ENCODE measurements around the gene UBE2E2. TPM values are rescaled to one million over a fixed set of nuclear protein-coding genes. Genes with fewer than 3 reads are reported as not detected.
"Not testable (repeated sequence)": the region's sequence is repeated elsewhere in the genome, so short reads cannot be mapped to it uniquely, and the experiment has no call there.

Gene UBE2E2
- total RNA-seq, 3 donors from 2014 or later (not counting 1 experiment from before 2014, with no cell fraction given), result 4.8 to 6.1 (median 5.3) TPM

DNA sequence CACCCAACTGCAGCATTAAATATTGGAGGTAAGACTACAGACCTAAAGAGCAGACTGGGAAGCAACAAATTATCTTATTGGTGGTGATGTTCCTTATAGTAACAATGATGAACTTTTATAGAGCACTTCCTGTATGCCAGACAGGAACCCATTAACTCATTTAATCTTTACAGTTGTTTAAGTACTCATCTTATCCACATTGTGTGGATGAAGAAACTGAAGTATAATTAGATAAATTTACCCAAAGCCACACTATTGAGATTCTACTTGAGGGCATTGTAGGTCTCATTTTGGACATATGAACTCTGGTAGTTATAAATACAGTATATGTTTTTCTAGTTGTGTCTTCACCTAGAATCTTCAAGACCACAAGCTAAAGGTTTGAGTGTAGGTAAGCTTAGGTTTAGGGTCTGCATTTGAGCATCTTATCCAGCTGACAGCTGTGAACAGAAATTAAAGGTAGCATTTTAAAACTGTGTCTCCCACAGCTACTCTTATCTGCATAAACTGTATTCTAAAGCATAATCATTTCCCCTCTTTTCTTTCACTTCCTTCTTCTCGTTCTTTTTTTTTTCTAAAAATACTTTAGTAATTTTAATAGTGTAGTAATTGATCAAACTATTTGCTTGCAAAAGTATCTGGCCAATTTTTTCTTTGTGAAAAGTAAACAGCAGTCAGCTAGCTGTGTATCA, 138.2 kb downstream of the UBE2E2 start:
- H3K4me3 Mint-ChIP-seq, result no peak overlapping the region

DNA sequence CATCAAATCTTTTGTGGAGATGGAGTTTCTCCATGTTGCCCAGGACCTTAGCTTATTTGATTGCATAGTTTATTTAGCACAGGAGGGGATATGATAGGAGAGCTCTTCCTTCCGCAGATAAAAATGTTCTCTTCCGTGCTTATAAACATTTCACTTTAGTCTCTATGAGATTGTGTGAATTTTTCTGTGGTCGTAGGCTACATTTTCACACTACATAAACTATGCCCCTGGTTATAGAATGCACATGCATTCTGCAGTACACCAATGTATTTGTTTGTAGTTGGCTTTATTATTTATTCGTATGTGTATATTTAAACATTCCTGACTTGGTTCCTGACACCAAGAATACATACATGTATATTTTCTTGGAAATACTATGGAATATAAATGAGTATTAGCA, 139.2 kb downstream of the UBE2E2 start:
- 100% methylated on average over 1 of the region's 4 CpGs for WGBS (ENCODE audit: insufficient coverage)
- Mint-ChIP-seq H3K4me1 (peaks cover 0 to 10% of the 10 kb centered on the region in 2 donors), H3K4me3 (peak overlapping the region; percentile 49), H3K27me3 (ENCODE audit: low read depth in 2 of 2) (no peaks in the 10 kb centered on the region), H3K9me3 (no peaks in the 10 kb centered on the region), H3K27ac (no peak overlapping the region), H3K36me3 (no peaks in the 10 kb centered on the region)
- no peak for DNase-seq
- Histone ChIP-seq H3K27ac (ENCODE audit: low read length) (no peak overlapping the region), H3K27me3 (ENCODE audit: control insufficient read depth, insufficient read depth, low read length) (no peaks in the 10 kb centered on the region), H3K9me3 (ENCODE audit: control insufficient read depth, insufficient read depth, low read length) (no peaks in the 10 kb centered on the region), H3K4me1 (ENCODE audit: control insufficient read depth, insufficient read depth, low read length) (no peaks in the 10 kb centered on the region), H3K4me3 (ENCODE audit: low read length) (no peak overlapping the region), H3K36me3 (ENCODE audit: control insufficient read depth, insufficient read depth, low read length) (no peaks in the 10 kb centered on the region)
- ATAC-seq, result peak in 1 of 3 donors; percentile 57
- TF ChIP-seq, protein P1, sequence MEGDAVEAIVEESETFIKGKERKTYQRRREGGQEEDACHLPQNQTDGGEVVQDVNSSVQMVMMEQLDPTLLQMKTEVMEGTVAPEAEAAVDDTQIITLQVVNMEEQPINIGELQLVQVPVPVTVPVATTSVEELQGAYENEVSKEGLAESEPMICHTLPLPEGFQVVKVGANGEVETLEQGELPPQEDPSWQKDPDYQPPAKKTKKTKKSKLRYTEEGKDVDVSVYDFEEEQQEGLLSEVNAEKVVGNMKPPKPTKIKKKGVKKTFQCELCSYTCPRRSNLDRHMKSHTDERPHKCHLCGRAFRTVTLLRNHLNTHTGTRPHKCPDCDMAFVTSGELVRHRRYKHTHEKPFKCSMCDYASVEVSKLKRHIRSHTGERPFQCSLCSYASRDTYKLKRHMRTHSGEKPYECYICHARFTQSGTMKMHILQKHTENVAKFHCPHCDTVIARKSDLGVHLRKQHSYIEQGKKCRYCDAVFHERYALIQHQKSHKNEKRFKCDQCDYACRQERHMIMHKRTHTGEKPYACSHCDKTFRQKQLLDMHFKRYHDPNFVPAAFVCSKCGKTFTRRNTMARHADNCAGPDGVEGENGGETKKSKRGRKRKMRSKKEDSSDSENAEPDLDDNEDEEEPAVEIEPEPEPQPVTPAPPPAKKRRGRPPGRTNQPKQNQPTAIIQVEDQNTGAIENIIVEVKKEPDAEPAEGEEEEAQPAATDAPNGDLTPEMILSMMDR (IDR thresholded peaks at IDR 0.05), result no peak
- intact Hi-C loops (cut with micrococcal nuclease), result no loop called here

More for the DNA sequence above, 138.2 kb downstream of the UBE2E2 start:
- no CpG with 5 or more reads among the region's 1 CpG for WGBS (ENCODE audit: insufficient coverage)
- no peaks in the 10 kb centered on the region for H3K36me3 Mint-ChIP-seq
- no peak for DNase-seq
- H3K27me3 ChIP-seq (ENCODE audit: control insufficient read depth, insufficient read depth, low read length), result no peaks in the 10 kb centered on the region
- no peak overlapping the region for H3K27ac Mint-ChIP-seq
- no peak overlapping the region for H3K27ac ChIP-seq (ENCODE audit: low read length)
- H3K4me1 ChIP-seq (ENCODE audit: control insufficient read depth, insufficient read depth, low read length), result no peaks in the 10 kb centered on the region
- no peaks in the 10 kb centered on the region for H3K9me3 Mint-ChIP-seq
- ATAC-seq, result no peak
- H3K9me3 ChIP-seq (ENCODE audit: control insufficient read depth, insufficient read depth, low read length), result no peaks in the 10 kb centered on the region
- no peaks in the 10 kb centered on the region for H3K36me3 ChIP-seq (ENCODE audit: control insufficient read depth, insufficient read depth, low read length)
- H3K4me1 Mint-ChIP-seq, result peaks cover 0 to 10% of the 10 kb centered on the region in 2 donors
- no peaks in the 10 kb centered on the region for H3K27me3 Mint-ChIP-seq (ENCODE audit: low read depth in 2 of 2)
- no peak overlapping the region for H3K4me3 ChIP-seq (ENCODE audit: low read length)
- TF ChIP-seq, protein P1 (IDR thresholded peaks at IDR 0.05), result no peak
- intact Hi-C loops (cut with micrococcal nuclease), result no loop called here

DNA sequence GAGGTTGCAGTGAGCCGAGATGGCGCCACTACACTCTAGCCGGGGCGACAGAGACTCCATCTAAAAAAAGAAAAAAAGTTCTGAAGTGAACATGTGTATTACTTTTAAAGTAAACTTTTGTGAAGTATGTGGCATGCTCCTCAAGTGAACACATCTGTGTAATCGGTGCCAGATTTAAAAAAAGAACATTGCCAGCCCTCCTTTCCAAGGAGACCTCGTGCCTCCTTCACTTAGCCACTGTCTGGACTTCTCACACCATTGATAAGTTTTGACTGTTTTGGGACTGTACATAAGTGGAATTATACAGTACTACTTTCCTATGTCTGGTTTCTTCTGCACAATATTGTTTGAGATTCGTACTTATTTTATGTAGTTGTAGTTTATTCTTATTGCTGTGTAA, 140.4 kb downstream of the UBE2E2 start:
- no peak overlapping the region for H3K4me3 Mint-ChIP-seq
- ATAC-seq (no peak), DNase-seq (no peak)
- no peaks in the 10 kb centered on the region for H3K9me3 Mint-ChIP-seq
- Histone ChIP-seq H3K36me3 (ENCODE audit: control insufficient read depth, insufficient read depth, low read length) (no peaks in the 10 kb centered on the region), H3K4me3 (ENCODE audit: low read length) (no peak overlapping the region), H3K27me3 (ENCODE audit: control insufficient read depth, insufficient read depth, low read length) (no peaks in the 10 kb centered on the region), H3K9me3 (ENCODE audit: control insufficient read depth, insufficient read depth, low read length) (no peaks in the 10 kb centered on the region), H3K27ac (ENCODE audit: low read length) (no peak overlapping the region), H3K4me1 (ENCODE audit: control insufficient read depth, insufficient read depth, low read length) (no peaks in the 10 kb centered on the region)
- TF ChIP-seq, protein P1 (IDR thresholded peaks at IDR 0.05), result no peak
- H3K4me1 Mint-ChIP-seq, result peaks cover 0 to 10% of the 10 kb centered on the region in 2 donors
- no peaks in the 10 kb centered on the region for H3K27me3 Mint-ChIP-seq (ENCODE audit: low read depth in 2 of 2)
- 91% methylated on average over 5 of the region's 7 CpGs for WGBS (ENCODE audit: insufficient coverage)
- H3K27ac Mint-ChIP-seq, result no peak overlapping the region
- no peaks in the 10 kb centered on the region for H3K36me3 Mint-ChIP-seq
- intact Hi-C loops (cut with micrococcal nuclease), result no loop called here

DNA sequence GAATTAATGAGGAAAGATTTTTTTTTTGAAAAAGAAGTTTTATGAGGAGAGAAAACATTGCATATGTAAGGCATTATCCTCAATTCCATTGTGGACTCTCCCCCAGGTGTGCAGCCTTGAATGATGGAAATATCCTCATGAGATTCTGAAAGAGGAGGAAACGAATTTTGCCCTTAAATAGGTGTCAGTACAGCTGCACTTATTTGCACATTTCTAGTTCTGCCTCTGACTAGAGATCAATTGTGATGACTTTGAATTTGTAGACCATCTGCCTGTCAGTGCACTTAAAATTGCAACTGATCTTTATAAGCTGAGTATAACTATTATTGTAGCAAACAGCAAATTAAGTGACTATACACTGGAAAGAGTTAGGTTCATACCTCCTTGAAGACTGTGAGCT, 141.8 kb downstream of the UBE2E2 start:
- TF ChIP-seq, protein P1 (IDR thresholded peaks at IDR 0.05), result no peak
- no peaks in the 10 kb centered on the region for H3K36me3 Mint-ChIP-seq
- H3K27me3 ChIP-seq (ENCODE audit: control insufficient read depth, insufficient read depth, low read length), result no peaks in the 10 kb centered on the region
- no peak overlapping the region for H3K4me3 ChIP-seq (ENCODE audit: low read length)
- H3K9me3 Mint-ChIP-seq, result no peaks in the 10 kb centered on the region
- no peaks in the 10 kb centered on the region for H3K27me3 Mint-ChIP-seq (ENCODE audit: low read depth in 2 of 2)
- WGBS (ENCODE audit: insufficient coverage), result 63% methylated on average over 1 of the region's 1 CpG
- H3K4me3 Mint-ChIP-seq, result no peak overlapping the region
- H3K27ac ChIP-seq (ENCODE audit: low read length), result no peak overlapping the region
- DNase-seq, result no peak
- intact Hi-C loops (cut with micrococcal nuclease), result no loop called here
- no peaks in the 10 kb centered on the region for H3K9me3 ChIP-seq (ENCODE audit: control insufficient read depth, insufficient read depth, low read length)
- H3K4me1 Mint-ChIP-seq, result peaks cover 0 to 10% of the 10 kb centered on the region in 2 donors
- no peak for ATAC-seq
- H3K36me3 ChIP-seq (ENCODE audit: control insufficient read depth, insufficient read depth, low read length), result no peaks in the 10 kb centered on the region
- no peak overlapping the region for H3K27ac Mint-ChIP-seq
- H3K4me1 ChIP-seq (ENCODE audit: control insufficient read depth, insufficient read depth, low read length), result no peaks in the 10 kb centered on the region

DNA sequence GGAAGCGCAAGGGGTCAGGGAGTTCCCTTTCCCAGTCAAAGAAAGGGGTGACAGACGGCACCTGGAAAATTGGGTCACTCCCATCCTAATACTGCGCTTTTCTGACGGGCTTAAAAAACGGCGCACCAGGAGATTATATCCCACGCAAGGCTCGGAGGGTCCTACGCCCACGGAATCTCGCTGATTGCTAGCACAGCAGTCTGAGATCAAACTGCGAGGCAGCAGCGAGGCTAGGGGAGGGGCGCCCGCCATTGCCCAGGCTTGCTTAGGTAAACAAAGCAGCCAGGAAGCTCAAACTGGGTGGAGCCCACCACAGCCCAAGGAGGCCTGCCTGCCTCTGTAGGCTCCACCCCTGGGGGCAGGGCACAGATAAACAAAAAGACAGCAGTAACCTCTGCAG, 146.3 kb downstream of the UBE2E2 start:
- H3K27ac Mint-ChIP-seq; DNase-seq; H3K36me3 Mint-ChIP-seq; H3K27me3 ChIP-seq (ENCODE audit: control insufficient read depth, insufficient read depth, low read length); H3K4me1 ChIP-seq (ENCODE audit: control insufficient read depth, insufficient read depth, low read length); H3K4me3 ChIP-seq (ENCODE audit: low read length); H3K4me3 Mint-ChIP-seq; H3K9me3 ChIP-seq (ENCODE audit: control insufficient read depth, insufficient read depth, low read length); H3K4me1 Mint-ChIP-seq; H3K27ac ChIP-seq (ENCODE audit: low read length); H3K9me3 Mint-ChIP-seq; H3K36me3 ChIP-seq (ENCODE audit: control insufficient read depth, insufficient read depth, low read length); intact Hi-C loops (cut with micrococcal nuclease); ATAC-seq; H3K27me3 Mint-ChIP-seq (ENCODE audit: low read depth in 2 of 2): not testable (repeated sequence)
- WGBS (ENCODE audit: insufficient coverage), result 98% methylated on average over 13 of the region's 15 CpGs

Measured in natural killer cell (primary cell).